Ectodermal cell (in vitro differentiated cells): Measurements from ENCODE around the gene NCS1.

ENCODE experiments used
- H3K27ac ChIP-seq: 2 replicates; pipeline ENCODE4 v1.7.0; 2013; ENCODE audit warnings: mild to moderate bottlenecking, low read depth, low read length; ENCODE audit not compliant: insufficient read depth, poor library complexity, severe bottlenecking
- H3K27me3 ChIP-seq: 2 replicates; pipeline ENCODE4 v1.7.0; 2013; ENCODE audit warnings: mild to moderate bottlenecking, low read length; ENCODE audit not compliant: insufficient read depth, control insufficient read depth, poor library complexity, severe bottlenecking
- H3K36me3 ChIP-seq: one replicate; pipeline ENCODE4 v1.7.0; 2013; ENCODE audit warnings: low read length; ENCODE audit not compliant: control insufficient read depth, insufficient read depth
- H3K4me1 ChIP-seq: one replicate; pipeline ENCODE4 v1.7.0; 2013; ENCODE audit warnings: low read length; ENCODE audit not compliant: control insufficient read depth, insufficient read depth
- H3K4me3 ChIP-seq: 2 replicates; pipeline ENCODE4 v1.7.0; 2013; ENCODE audit warnings: low read depth, low read length, control low read depth; ENCODE audit not compliant: insufficient read depth
- H3K9me3 ChIP-seq: 2 replicates; pipeline ENCODE4 v1.7.0; 2013; ENCODE audit warnings: mild to moderate bottlenecking, low read length, moderate library complexity; ENCODE audit not compliant: control insufficient read depth
- WGBS, 2 experiments: methylation state at CpG; one replicate each; pipeline ENCODE4 v1.1.7; 2013; ENCODE audit warnings: missing lambda C conversion rate in 2 of 2; 5-methylcytosine and 5-hydroxymethylcytosine counted together

The NCS1 gene

GRCh38 chr9:130260816-130261765 is 88.9 kb downstream of the NCS1 start:
- Histone ChIP-seq H3K27ac (no peak overlapping the region), H3K9me3 (no peaks in the 10 kb centered on the region), H3K4me3 (no peak overlapping the region), H3K27me3 (peaks cover 27% of the 10 kb centered on the region), H3K36me3 (no peaks in the 10 kb centered on the region), H3K4me1 (peaks cover 3% of the 10 kb centered on the region)
- 92 to 93% methylated on average over 16 of the region's 16 CpGs for WGBS, 2 experiments

- no peak overlapping the region for H3K4me3 ChIP-seq
- H3K27me3 ChIP-seq = peaks cover 38% of the 10 kb centered on the region
- 93 to 94% methylated on average over 17 of the region's 17 CpGs for WGBS, 2 experiments
Observed at GRCh38 chr9:130262061-130262745, 90.0 kb downstream of the NCS1 start.

GRCh38 chr9:130262771-130263170 is 90.6 kb downstream of the NCS1 start:
- WGBS, 2 experiments = 91 to 94% methylated on average over 7 of the region's 7 CpGs
- Histone ChIP-seq H3K9me3 (no peaks in the 10 kb centered on the region), H3K36me3 (no peaks in the 10 kb centered on the region), H3K4me1 (peaks cover 10% of the 10 kb centered on the region), H3K27ac (no peak overlapping the region), H3K27me3 (peaks cover 44% of the 10 kb centered on the region), H3K4me3 (no peak overlapping the region)

More at GRCh38 chr9:130262061-130262745, 90.0 kb downstream of the NCS1 start:
- H3K27ac ChIP-seq = no peak overlapping the region
- H3K36me3 ChIP-seq = no peaks in the 10 kb centered on the region
- H3K4me1 ChIP-seq = peaks cover 10% of the 10 kb centered on the region
- no peaks in the 10 kb centered on the region for H3K9me3 ChIP-seq

GRCh38 chr9:130263601-130264413 is 91.6 kb downstream of the NCS1 start:
- Histone ChIP-seq H3K4me3 (no peak overlapping the region), H3K4me1 (peaks cover 15% of the 10 kb centered on the region), H3K36me3 (no peaks in the 10 kb centered on the region), H3K27me3 (peaks cover 53% of the 10 kb centered on the region), H3K9me3 (no peaks in the 10 kb centered on the region), H3K27ac (no peak overlapping the region)
- 78 to 81% methylated on average over 10 of the region's 10 CpGs for WGBS, 2 experiments

- Histone ChIP-seq H3K9me3 (no peaks in the 10 kb centered on the region), H3K27ac (no peak overlapping the region), H3K4me1 (peaks cover 15% of the 10 kb centered on the region), H3K36me3 (no peaks in the 10 kb centered on the region), H3K27me3 (peaks cover 53% of the 10 kb centered on the region), H3K4me3 (no peak overlapping the region)
- WGBS, 2 experiments = 79 to 80% methylated on average over 18 of the region's 18 CpGs
Observed at GRCh38 chr9:130264414-130265350, 92.5 kb downstream of the NCS1 start.

GRCh38 chr9:130265431-130266235 is 93.4 kb downstream of the NCS1 start, which contains the start of gene HMCN2:
Gene HMCN2 (plus strand): TSS chr9:130265760. CDS start chr9:130265879, 119 bp downstream.
- Histone ChIP-seq H3K9me3 (no peaks in the 10 kb centered on the region), H3K27me3 (peaks cover 53% of the 10 kb centered on the region), H3K4me1 (peaks cover 15% of the 10 kb centered on the region), H3K4me3 (peak within 1 kb of the TSS; percentile 43), H3K36me3 (no peaks in the 10 kb centered on the region), H3K27ac (no peak within 1 kb of the TSS)
- 2% methylated on average over 89 of the region's 89 CpGs for WGBS, 2 experiments

- peak overlapping the region; percentile 43 for H3K4me3 ChIP-seq
Observed at GRCh38 chr9:130266236-130267098, 94.3 kb downstream of the NCS1 start.

GRCh38 chr9:130267930-130268329 is 95.7 kb downstream of the NCS1 start:
- H3K9me3 ChIP-seq = no peaks in the 10 kb centered on the region
- H3K27ac ChIP-seq = no peak overlapping the region
- peaks cover 15% of the 10 kb centered on the region for H3K4me1 ChIP-seq
- H3K4me3 ChIP-seq = no peak overlapping the region
- WGBS, 2 experiments = 87 to 89% methylated on average over 5 of the region's 5 CpGs
- peaks cover 53% of the 10 kb centered on the region for H3K27me3 ChIP-seq
- H3K36me3 ChIP-seq = no peaks in the 10 kb centered on the region

More at GRCh38 chr9:130266236-130267098, 94.3 kb downstream of the NCS1 start:
- no peaks in the 10 kb centered on the region for H3K9me3 ChIP-seq
- H3K27me3 ChIP-seq = peaks cover 53% of the 10 kb centered on the region
- no peak overlapping the region for H3K27ac ChIP-seq
- peaks cover 15% of the 10 kb centered on the region for H3K4me1 ChIP-seq
- H3K36me3 ChIP-seq = no peaks in the 10 kb centered on the region
- 31 to 32% methylated on average over 41 of the region's 41 CpGs for WGBS, 2 experiments
